Endodermal cell (in vitro differentiated cells): ENCODE data around the gene NFIA. TPM values are rescaled to one million over a fixed set of nuclear protein-coding genes. Genes with fewer than 3 reads are reported as not detected.

ENCODE experiments used
- DNase-seq: peaks from one replicate; pipeline ENCODE4 v3.0.0-alpha.2; 2017
- H3K27ac ChIP-seq: 2 replicates; pipeline ENCODE4 v1.5.1; 2013; ENCODE audit warnings: mild to moderate bottlenecking, low read depth, low read length, moderate library complexity
- H3K27me3 ChIP-seq: 2 replicates; pipeline ENCODE4 v1.6.1; 2013; ENCODE audit warnings: mild to moderate bottlenecking, low read length, moderate library complexity; ENCODE audit not compliant: insufficient read depth, control insufficient read depth, poor library complexity, severe bottlenecking
- H3K36me3 ChIP-seq: 2 replicates; pipeline ENCODE4 v1.7.0; 2013; ENCODE audit warnings: mild to moderate bottlenecking, low read length, moderate library complexity; ENCODE audit not compliant: control insufficient read depth, insufficient read depth
- H3K4me1 ChIP-seq: one replicate; pipeline ENCODE4 v1.7.0; 2013; ENCODE audit warnings: low read length; ENCODE audit not compliant: control insufficient read depth, insufficient read depth
- H3K4me3 ChIP-seq: 2 replicates; pipeline ENCODE4 v1.5.1; 2013; ENCODE audit warnings: mild to moderate bottlenecking, low read length, moderate library complexity
- H3K9ac ChIP-seq: 2 replicates; pipeline ENCODE4 v1.6.1; 2013; ENCODE audit warnings: mild to moderate bottlenecking, low read length, moderate library complexity; ENCODE audit not compliant: poor library complexity, severe bottlenecking; ENCODE audit errors: extremely low read depth
- H3K9me3 ChIP-seq: 2 replicates; pipeline ENCODE4 v1.6.1; 2013; ENCODE audit warnings: mild to moderate bottlenecking, low read length, moderate library complexity; ENCODE audit not compliant: control insufficient read depth
- H3K27ac Mint-ChIP-seq: 2 replicates; pipeline ENCODE4 v1.8.0; 2020; ENCODE audit warnings: mixed read lengths
- H3K27me3 Mint-ChIP-seq: 2 replicates; pipeline ENCODE4 v1.8.0; 2021; ENCODE audit warnings: mild to moderate bottlenecking, mixed read lengths; ENCODE audit not compliant: insufficient read depth
- H3K36me3 Mint-ChIP-seq: 2 replicates; pipeline ENCODE4 v1.8.0; 2020; ENCODE audit warnings: low read depth, mixed read lengths
- H3K4me1 Mint-ChIP-seq: 2 replicates; pipeline ENCODE4 v1.8.0; 2020; ENCODE audit warnings: mixed read lengths
- H3K4me3 Mint-ChIP-seq: 2 replicates; pipeline ENCODE4 v1.8.0; 2020; ENCODE audit warnings: mild to moderate bottlenecking, moderate library complexity, mixed read lengths
- H3K9me3 Mint-ChIP-seq: 2 replicates; pipeline ENCODE4 v1.8.0; 2020; ENCODE audit warnings: mild to moderate bottlenecking, mixed read lengths
- WGBS, 2 experiments: methylation state at CpG; one replicate each; pipeline versions ENCODE4 v1.1.5 to v1.1.7; 2013; ENCODE audit warnings: missing lambda C conversion rate in 2 of 2, mixed read lengths in 1 of 2; ENCODE audit not compliant: insufficient coverage in 1 of 2, insufficient read length in 1 of 2; 5-methylcytosine and 5-hydroxymethylcytosine counted together
- total RNA-seq, 2 donors: library from RNA; stranded (reverse); fragmentation: NEBNext Ultra II Directional in 1 of 2; extraction: Animal tissue kit (Norgen Biotek cat#: 25700) in 1 of 2; gene quantifications; 2 replicates in 1 of 2; 3 replicates in 1 of 2; pipeline ENCODE4 v1.2.1, GENCODE V29; 2021
- TF ChIP-seq, protein P1 (sequence below): fragments of 200-600 bp; sonication (generic); conservative IDR thresholded peaks from 2 replicates; pipeline ENCODE4 v1.5.0; 2021; ENCODE audit warnings: antibody characterized with exemption, mild to moderate bottlenecking

The NFIA gene
- total RNA-seq, 2 donors from 2014 or later = 2.3 to 3.8 TPM

DNA sequence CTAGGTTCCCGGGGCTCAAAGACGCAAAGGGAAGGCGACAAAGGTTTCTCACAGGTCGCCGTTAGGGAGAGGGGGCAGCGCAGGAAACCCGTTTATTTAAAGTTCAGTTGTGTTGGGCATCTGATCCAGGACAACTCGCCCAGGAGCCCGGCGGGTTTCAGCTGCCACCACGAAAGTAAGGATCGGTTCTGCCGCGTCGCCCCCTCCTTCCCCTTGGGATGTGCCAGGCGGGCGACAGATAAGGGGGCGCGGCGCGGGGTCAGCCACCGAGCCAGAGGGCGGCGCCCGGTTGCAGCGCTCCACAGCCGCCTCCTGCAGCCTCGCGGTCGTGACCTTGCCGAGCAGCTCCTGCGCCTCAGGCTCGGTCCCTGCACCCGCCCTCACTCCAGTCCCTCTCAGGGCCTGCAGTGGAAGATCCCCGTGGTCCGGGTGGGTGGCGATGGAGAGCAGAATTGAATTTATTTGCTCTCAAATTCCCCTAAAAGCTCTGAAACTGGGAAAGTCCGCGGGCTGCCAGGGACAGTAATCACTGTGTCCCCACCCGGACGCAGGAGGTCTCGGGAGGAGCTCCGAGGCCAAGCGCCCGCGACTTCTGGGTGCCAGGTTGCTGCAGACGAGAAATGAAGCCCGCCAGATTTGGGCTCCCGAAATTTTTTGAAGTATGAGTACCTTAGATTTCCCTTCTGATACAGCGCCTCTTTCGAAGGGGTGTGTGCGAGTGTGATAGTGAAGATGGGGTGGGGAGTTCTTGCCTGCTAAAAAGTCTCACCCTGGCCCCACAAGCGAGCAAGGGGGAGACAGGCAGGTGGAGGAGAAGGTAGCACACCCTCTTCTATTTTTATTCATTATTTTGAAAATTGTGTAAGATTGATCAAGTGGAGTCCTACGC, 28.4 kb upstream of the NFIA start:
- H3K9ac ChIP-seq = no peak overlapping the region

DNA sequence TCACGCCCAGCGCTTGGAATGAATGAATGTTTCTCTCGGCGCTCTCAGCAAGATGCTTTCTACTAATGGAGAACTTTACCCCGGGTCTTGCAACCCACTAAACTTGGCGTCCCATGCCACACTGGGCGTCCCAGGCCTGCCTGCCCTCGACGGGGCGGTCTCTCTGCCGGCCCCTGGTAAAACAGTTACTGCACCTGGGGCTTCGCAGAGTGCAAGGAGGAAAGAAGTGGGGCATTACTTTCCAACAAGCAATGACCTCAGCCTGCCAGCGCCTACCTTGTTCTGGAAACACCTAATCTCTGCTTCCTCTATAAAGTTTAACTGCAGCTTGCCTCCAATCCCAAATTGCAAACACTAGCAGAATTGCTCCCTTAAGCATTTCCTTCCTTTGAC, 27.8 kb upstream of the NFIA start:
- H3K4me1 ChIP-seq = peaks cover 4% of the 10 kb centered on the region
- no peaks in the 10 kb centered on the region for H3K9me3 ChIP-seq
- Mint-ChIP-seq H3K36me3 (no peaks in the 10 kb centered on the region), H3K27me3 (peaks cover 72% of the 10 kb centered on the region), H3K9me3 (no peaks in the 10 kb centered on the region), H3K27ac (no peak overlapping the region), H3K4me3 (peak overlapping the region; percentile 52), H3K4me1 (peaks cover 37% of the 10 kb centered on the region)
- H3K4me3 ChIP-seq = no peak overlapping the region
- H3K9ac ChIP-seq = no peak overlapping the region
- peaks cover 74% of the 10 kb centered on the region for H3K27me3 ChIP-seq
- no peak overlapping the region for H3K27ac ChIP-seq
- 15 to 20% methylated on average over 5 to 13 of the region's 13 CpGs for WGBS, 2 experiments
- TF ChIP-seq, protein P1, sequence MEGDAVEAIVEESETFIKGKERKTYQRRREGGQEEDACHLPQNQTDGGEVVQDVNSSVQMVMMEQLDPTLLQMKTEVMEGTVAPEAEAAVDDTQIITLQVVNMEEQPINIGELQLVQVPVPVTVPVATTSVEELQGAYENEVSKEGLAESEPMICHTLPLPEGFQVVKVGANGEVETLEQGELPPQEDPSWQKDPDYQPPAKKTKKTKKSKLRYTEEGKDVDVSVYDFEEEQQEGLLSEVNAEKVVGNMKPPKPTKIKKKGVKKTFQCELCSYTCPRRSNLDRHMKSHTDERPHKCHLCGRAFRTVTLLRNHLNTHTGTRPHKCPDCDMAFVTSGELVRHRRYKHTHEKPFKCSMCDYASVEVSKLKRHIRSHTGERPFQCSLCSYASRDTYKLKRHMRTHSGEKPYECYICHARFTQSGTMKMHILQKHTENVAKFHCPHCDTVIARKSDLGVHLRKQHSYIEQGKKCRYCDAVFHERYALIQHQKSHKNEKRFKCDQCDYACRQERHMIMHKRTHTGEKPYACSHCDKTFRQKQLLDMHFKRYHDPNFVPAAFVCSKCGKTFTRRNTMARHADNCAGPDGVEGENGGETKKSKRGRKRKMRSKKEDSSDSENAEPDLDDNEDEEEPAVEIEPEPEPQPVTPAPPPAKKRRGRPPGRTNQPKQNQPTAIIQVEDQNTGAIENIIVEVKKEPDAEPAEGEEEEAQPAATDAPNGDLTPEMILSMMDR = no peak
- no peaks in the 10 kb centered on the region for H3K36me3 ChIP-seq
- peak; percentile 59 for DNase-seq

More for the DNA sequence above, 28.4 kb upstream of the NFIA start:
- no peaks in the 10 kb centered on the region for H3K9me3 ChIP-seq
- WGBS, 2 experiments = 3% methylated on average over 20 to 53 of the region's 54 CpGs
- peak overlapping the region; percentile 52 for H3K4me3 Mint-ChIP-seq
- H3K27me3 ChIP-seq = peaks cover 74% of the 10 kb centered on the region
- H3K4me1 Mint-ChIP-seq = peaks cover 37% of the 10 kb centered on the region
- TF ChIP-seq, protein P1 = no peak
- H3K4me1 ChIP-seq = peaks cover 4% of the 10 kb centered on the region
- DNase-seq = peak; percentile 78
- H3K27ac Mint-ChIP-seq = no peak overlapping the region
- H3K27me3 Mint-ChIP-seq = peaks cover 72% of the 10 kb centered on the region
- no peaks in the 10 kb centered on the region for H3K9me3 Mint-ChIP-seq
- H3K36me3 Mint-ChIP-seq = no peaks in the 10 kb centered on the region
- peak overlapping the region; percentile 69 for H3K4me3 ChIP-seq
- no peaks in the 10 kb centered on the region for H3K36me3 ChIP-seq
- no peak overlapping the region for H3K27ac ChIP-seq

DNA sequence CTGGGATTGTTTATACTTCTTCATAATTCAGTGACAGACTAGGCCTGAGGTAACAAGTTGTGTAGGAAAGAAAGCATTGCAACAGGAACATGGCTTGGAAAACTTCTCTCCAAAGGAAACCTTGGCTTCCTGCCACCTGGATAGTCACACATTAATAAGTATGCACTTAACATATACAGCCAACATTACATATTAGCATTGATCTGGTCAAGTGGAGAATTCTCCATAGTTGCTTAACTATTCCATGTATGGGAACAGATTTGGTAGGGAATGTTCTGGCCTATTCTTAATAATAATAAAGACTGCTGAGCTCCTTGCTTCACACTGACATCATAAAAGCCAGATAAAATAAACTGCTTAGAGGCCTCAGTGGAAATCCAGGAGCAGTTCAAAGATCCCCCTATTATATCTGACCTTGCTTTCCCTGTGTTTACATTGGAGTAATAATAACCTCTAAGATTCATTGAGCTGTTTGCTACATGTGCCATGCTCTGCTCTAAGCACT, 27.2 kb upstream of the NFIA start:
- H3K36me3 ChIP-seq = no peaks in the 10 kb centered on the region
- peaks cover 4% of the 10 kb centered on the region for H3K4me1 ChIP-seq
- no peak overlapping the region for H3K9ac ChIP-seq
- no peak for DNase-seq
- H3K9me3 ChIP-seq = no peaks in the 10 kb centered on the region
- Mint-ChIP-seq H3K27me3 (peaks cover 70% of the 10 kb centered on the region), H3K36me3 (no peaks in the 10 kb centered on the region), H3K9me3 (no peaks in the 10 kb centered on the region), H3K4me3 (no peak overlapping the region), H3K4me1 (peaks cover 37% of the 10 kb centered on the region), H3K27ac (no peak overlapping the region)
- no peak overlapping the region for H3K27ac ChIP-seq
- no peak overlapping the region for H3K4me3 ChIP-seq
- TF ChIP-seq, protein P1 = no peak
- H3K27me3 ChIP-seq = peaks cover 74% of the 10 kb centered on the region
